Right kidney (tissue), 1 donor: ENCODE measurements around the gene ZNF775.
A peak's percentile ranks its signal among the peaks of the same experiment; 100 is the strongest.

Source experiments
- DNase-seq: peaks from one replicate; pipeline ENCODE4 v3.0.0-alpha.2; 2016

Gene ZNF775

GRCh38 chr7:150401424-150401790, 22.3 kb downstream of the ZNF775 start:
- no peak for DNase-seq

GRCh38 chr7:150401861-150402631, 22.9 kb downstream of the ZNF775 start:
- no peak for DNase-seq

GRCh38 chr7:150402671-150403321, 23.7 kb downstream of the ZNF775 start:
- DNase-seq = no peak

- no peak for DNase-seq
Measured at GRCh38 chr7:150403376-150404171, 24.4 kb downstream of the ZNF775 start.

DNA sequence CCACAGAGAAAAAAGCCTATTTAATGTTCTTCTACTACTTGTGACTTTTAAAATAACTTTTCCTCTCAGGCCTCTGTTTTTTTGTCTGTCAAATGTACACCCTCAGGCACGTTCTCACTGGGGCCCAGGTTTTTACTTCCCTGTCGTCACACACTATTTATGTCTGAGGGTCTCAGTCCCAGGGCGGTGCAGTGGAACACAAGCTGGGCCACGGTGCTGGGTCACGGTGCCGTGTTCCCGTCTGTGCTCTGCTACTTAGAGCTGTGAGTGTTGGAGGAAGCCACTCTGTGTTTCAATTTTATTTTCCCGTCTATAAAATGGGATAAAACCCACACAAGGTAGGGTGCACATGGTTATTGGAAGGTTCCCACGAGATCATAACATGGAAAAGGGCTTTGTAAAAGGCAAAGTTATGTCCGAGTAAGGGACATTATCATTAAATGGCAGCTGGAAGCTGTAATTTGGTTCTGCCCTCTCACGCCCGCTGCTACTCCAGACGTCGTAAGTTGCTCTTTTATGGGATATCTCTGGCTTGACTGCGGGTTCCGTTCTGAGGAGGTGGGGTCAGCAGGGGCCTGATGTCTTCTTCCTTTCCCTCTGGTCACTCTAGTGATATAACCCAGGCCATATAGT, 25.2 kb downstream of the ZNF775 start:
- DNase-seq = no peak

GRCh38 chr7:150404805-150405583, 25.9 kb downstream of the ZNF775 start:
- DNase-seq = peak; percentile 93

DNA sequence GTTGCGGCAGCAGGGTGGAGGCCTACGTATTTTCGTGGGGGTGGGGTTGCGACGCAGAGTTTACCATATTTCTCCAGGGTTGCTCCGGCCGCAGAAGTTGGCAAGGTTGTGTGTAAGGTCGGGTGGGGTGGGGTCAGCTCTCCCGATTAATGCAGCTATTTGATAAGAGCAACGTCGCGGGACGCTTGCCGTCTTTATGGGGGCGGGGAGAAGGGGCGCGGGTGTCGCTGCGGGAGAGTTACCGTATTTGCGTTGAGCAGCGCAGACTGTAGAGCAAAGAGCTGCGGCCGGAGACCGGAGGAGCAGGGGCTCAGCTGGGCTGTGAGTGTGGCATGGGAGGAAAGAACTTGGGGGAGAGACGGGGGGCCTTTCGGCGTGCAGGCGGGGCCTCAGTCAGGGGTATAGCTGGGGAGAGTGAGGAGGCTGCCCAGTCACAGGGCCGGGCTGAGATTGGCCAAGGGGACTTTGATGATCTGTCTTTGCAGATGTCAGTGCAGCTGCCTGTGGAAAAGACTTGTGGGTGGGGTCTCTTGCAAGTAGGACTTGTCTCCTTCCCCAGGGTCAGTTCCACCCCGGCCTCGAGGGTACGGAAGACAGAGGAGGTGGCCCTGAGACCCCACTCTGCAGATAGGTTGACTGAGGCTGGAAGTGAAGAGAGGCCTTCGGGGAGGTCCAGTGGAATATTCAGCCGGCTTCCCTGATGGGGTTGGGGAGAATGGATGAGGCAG, 26.6 kb downstream of the ZNF775 start:
- DNase-seq = peak; percentile 83

- no peak for DNase-seq
Measured at GRCh38 chr7:150406312-150406566, 27.1 kb downstream of the ZNF775 start.

GRCh38 chr7:150406567-150407421, 27.7 kb downstream of the ZNF775 start:
- peak; percentile 62 for DNase-seq

DNA sequence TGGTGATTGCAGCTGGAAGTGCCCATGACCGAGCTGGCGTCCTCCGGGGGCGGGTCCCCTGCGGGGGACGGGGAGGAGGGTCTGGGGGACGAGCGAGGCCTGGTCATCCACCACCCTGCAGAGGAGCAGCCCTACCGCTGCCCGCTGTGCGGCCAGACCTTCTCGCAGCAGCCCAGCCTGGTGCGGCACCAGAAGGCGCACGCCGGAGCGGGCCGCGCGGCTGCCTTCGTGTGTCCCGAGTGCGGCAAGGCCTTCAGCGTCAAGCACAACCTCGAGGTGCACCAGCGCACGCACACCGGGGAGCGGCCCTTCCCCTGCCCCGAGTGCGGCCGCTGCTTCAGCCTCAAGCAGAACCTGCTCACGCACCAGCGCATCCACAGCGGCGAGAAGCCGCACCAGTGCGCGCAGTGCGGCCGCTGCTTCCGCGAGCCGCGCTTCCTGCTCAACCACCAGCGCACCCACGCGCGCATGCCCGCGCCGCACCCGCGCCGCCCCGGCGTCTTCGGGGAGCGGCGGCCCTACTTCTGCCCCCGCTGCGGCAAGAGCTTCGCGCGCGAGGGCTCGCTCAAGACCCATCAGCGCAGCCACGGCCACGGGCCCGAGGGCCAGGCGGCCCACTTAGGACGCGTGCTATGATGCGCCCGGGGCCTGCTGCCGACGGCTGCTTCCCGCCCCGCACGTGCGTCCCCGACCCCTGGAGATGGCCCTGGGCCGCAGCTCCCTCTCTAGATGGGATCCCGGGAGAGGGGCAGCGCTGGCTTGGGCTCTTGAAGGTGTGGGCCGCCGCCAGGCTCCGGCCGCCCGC, 28.7 kb downstream of the ZNF775 start:
- DNase-seq = no peak

DNA sequence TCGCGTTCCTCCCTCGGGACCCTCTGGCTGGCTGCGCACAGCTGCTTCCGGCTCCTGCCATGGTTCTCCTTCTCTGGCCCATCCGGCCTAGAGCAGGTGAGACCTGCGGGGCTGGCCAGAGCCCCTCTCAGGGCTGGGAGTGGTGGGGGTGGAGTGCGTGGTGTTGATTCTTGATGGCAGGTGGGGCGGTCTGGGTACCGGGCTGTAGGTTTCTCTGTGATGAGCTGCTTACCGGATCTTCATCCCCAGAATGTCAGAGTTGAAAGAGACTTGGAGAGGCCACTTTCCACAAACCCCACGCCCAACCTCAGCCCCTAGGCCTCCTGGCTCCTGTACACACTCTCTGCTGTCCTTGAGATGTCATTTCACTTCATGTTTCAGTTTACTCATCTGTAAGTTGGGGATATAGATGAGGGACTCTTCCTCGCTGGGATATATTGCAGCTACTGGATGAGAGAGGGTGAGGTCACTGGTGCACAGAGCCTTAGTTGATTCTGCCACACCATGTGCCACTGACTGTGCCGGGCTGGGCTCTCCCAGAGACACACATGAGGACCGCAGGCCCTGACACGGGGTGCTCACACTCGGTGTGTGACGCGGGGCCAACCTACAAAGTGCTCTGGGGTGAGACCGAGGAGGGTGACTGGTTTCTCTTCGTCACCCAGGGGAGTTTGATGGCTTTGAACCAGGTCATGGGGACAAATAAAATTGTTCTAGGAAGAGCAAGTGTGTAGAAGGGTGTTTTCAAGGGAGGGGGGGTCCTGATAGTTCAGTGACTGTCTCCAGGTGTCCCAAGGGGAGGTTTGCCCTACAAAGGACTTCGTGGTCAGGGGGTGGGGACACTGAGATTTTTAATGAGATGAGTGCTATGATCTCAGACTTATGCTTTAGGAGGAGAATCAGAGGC, 29.5 kb downstream of the ZNF775 start:
- no peak for DNase-seq

- DNase-seq = no peak
Measured at GRCh38 chr7:150409300-150410030, 30.3 kb downstream of the ZNF775 start.

DNA sequence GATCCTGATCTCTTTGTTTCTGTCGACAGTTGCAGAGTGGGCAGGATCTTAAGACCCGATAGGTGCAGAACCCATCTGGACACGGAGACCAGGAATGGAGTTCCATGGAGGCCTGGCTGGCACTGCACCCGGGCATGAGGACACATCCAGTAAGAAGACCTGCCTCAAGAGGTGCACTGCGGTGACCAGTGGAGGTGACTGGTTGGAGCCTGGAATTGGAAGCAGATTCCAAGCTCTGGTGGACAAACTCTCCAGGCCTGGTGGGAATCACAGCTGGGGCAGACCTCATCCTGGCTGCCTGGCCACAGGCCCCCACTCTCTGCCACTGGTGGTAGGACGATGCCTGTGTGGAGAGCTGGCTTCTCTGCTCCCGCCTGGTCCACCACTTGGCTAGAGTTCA, 31.0 kb downstream of the ZNF775 start:
- DNase-seq = no peak

DNA sequence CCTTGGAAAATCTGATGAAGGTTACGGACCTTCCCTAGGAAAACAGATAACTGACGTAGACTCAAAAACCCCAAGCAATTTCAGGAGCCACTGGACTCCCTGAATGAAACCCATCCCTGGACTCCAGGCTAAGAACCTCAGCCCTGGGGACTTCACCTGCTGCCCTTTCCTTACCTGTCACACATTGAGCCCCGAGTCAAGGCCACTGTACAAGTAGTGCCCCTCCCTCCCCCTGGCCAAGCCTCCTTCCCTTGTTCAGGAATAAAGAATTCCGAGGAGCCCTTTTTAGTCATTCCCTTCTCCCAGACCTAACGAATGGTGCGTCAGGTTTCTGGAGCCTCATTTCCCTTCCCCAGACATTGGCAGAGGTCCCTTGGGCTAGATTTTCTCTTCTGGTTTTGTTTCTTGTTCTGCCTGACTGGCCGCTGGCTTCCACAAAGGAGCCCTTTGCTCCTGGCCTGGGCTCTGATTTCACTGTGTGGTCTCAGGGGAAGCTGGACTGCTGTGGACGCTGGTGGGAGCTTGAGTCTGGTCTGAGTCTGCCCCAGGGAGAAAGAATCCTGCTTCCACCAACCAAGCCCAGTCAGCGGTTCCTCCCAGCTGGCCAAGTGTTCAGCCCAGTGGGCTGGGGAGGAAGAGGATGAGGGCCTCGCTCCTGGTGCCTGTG, 31.7 kb downstream of the ZNF775 start:
- peak; percentile 67 for DNase-seq

DNA sequence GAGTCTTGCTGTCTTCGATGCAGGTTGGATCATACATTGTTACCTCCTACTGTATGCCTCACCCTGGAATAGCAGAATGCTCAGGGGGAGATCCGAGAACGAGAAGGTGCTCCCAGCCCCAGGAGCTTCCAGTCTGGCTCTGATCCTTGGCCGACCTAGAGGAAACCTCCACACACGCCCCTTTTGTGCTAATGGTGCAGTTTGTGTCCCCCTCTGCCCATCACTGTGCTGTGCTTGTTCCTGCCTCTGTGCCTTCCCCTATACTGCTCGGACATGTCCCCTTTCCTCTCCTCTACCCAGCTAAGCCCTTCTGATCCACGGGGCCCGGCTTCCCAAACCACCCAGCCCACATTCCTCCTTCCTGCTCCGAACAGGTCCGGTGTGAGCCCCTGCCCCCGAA, 32.5 kb downstream of the ZNF775 start:
- no peak for DNase-seq

- DNase-seq = no peak
Measured at GRCh38 chr7:150412016-150412415, 32.9 kb downstream of the ZNF775 start.
